Liver (tissue), 2 donors: ENCODE data around the gene RAB15.

ENCODE experiments used
- RAD21 ChIP-seq, 2 donors: IDR thresholded peaks; 2 replicates each; pipeline ENCODE4 v1.6.1; 2016; ENCODE audit warnings: antibody characterized with exemption in 2 of 2, mild to moderate bottlenecking in 2 of 2
- TAF1 ChIP-seq: conservative IDR thresholded peaks from 2 replicates; pipeline ENCODE4 v1.6.1; 2016; ENCODE audit warnings: antibody characterized with exemption, mild to moderate bottlenecking
- YY1 ChIP-seq: IDR thresholded peaks from 2 replicates; pipeline ENCODE4 v1.6.1; 2016; ENCODE audit warnings: antibody characterized with exemption, mild to moderate bottlenecking
- donor health status: healthy.

DNA sequence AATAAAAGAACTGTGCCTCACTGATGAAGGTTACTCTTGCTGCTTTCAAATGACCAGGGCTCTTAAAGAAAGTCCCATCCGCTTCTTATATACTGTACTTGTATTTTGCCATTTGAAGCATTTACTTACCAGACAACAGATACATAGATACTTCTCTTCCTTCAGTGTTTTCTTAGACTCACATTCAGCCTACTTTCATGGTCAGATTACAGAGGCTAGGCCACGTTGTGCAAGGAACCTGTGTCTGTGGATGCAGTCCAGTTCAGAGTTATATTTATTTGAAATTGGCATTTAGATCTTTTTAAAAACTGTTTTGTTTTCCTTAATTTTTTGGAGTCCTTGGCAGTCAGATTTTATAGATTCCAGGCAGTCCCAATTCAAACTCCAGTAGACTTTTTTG lies 51.7 kb downstream of the RAB15 start:
- TF ChIP-seq RAD21 (IDR thresholded peaks at IDR 0.05), result no peak
- TF ChIP-seq YY1, result no peak
- no peak for TF ChIP-seq TAF1
